K562 (cell line): ENCODE measurements around the gene NSMF. TPM values are rescaled to one million over a fixed set of nuclear protein-coding genes. Genes with fewer than 3 reads are reported as not detected.

Source experiments
- BRD4 ChIP-seq: fragments of 200-600 bp; sonication (generic); IDR thresholded peaks from 2 replicates; pipeline ENCODE4 v1.6.1; 2017; ENCODE audit warnings: inconsistent platforms
- CCNT2 ChIP-seq: IDR thresholded peaks from 2 replicates; pipeline ENCODE4 v1.6.1; 2011; ENCODE audit warnings: borderline replicate concordance, low read depth, mild to moderate bottlenecking, moderate library complexity, mixed read lengths, low read length; ENCODE audit not compliant: insufficient read length; ENCODE audit errors: extremely low read depth
- E2F6 ChIP-seq, 2 experiments: IDR thresholded peaks; 2 replicates each; pipeline ENCODE4 v1.6.1; 2011; ENCODE audit warnings: borderline replicate concordance in 1 of 2, control low read depth in 1 of 2, low read depth in 1 of 2, low read length in 1 of 2, mild to moderate bottlenecking in 1 of 2, mixed read lengths in 1 of 2, moderate library complexity in 1 of 2; ENCODE audit not compliant: insufficient read depth in 1 of 2, insufficient read length in 1 of 2, poor library complexity in 1 of 2, severe bottlenecking in 1 of 2; ENCODE audit errors: extremely low read depth in 1 of 2
- ELK1 ChIP-seq: sonication (generic); formaldehyde crosslinking; IDR thresholded peaks from 2 replicates; pipeline ENCODE4 v1.8.1; 2022; ENCODE audit warnings: missing genetic modification reagents
- ETS1 ChIP-seq: conservative IDR thresholded peaks from 2 replicates; pipeline ENCODE4 v1.6.1; 2011; ENCODE audit warnings: low read depth, mild to moderate bottlenecking, low read length; ENCODE audit not compliant: control insufficient read depth
- HES1 ChIP-seq: fragments of 450-650 bp; IDR thresholded peaks from 2 replicates; pipeline ENCODE4 v1.6.1; 2016; ENCODE audit warnings: low read depth, mild to moderate bottlenecking, moderate library complexity
- HNRNPUL1 ChIP-seq: fragments of 200-400 bp; formaldehyde crosslinking; IDR thresholded peaks from 2 replicates; pipeline ENCODE4 v1.6.1; 2017; ENCODE audit warnings: low read length
- IRF2 ChIP-seq: sonication (generic); formaldehyde crosslinking; IDR thresholded peaks from 2 replicates; pipeline ENCODE4 v1.8.1; 2022; ENCODE audit warnings: mild to moderate bottlenecking, missing genetic modification reagents
- NCOA2 ChIP-seq, 2 experiments: fragments of 450-650 bp; IDR thresholded peaks; 2 replicates each; pipeline ENCODE4 v1.6.1; 2018; ENCODE audit warnings: mild to moderate bottlenecking in 2 of 2, moderate library complexity in 1 of 2; ENCODE audit not compliant: partially characterized antibody in 2 of 2
- RBBP5 ChIP-seq: fragments of 200-600 bp; sonication (generic); IDR thresholded peaks from 2 replicates; pipeline ENCODE4 v1.6.1; 2012; ENCODE audit warnings: borderline replicate concordance, mild to moderate bottlenecking, low read length, control low read depth, inconsistent platforms; ENCODE audit not compliant: insufficient read depth, poor library complexity, severe bottlenecking
- RBM17 ChIP-seq: fragments of 200-400 bp; formaldehyde crosslinking; IDR thresholded peaks from 2 replicates; pipeline ENCODE4 v1.6.1; 2017; ENCODE audit warnings: low read depth, mild to moderate bottlenecking, low read length, borderline replicate concordance
- SAFB2 ChIP-seq: fragments of 200-400 bp; formaldehyde crosslinking; IDR thresholded peaks from 2 replicates; pipeline ENCODE4 v1.6.1; 2018; ENCODE audit warnings: borderline replicate concordance, low read length, low read depth, moderate library complexity; ENCODE audit not compliant: severe bottlenecking
- ZNF354B ChIP-seq: fragments of 250-450 bp; sonication (Bioruptor Pico); IDR thresholded peaks from 2 replicates; pipeline ENCODE4 v1.4.0; 2020
- ZNF398 ChIP-seq: fragments of 250-450 bp; sonication (Bioruptor Pico); IDR thresholded peaks from 2 replicates; pipeline ENCODE4 v1.8.0; 2021; ENCODE audit warnings: moderate library complexity, mild to moderate bottlenecking, inconsistent platforms
- ZNF41 ChIP-seq: fragments of 250-450 bp; sonication (Bioruptor Pico); conservative IDR thresholded peaks from 2 replicates; pipeline ENCODE4 v1.4.0; 2020; ENCODE audit warnings: mild to moderate bottlenecking
- ZNF431 ChIP-seq: sonication (generic); formaldehyde crosslinking; IDR thresholded peaks from 2 replicates; pipeline ENCODE4 v1.8.0; 2022; ENCODE audit warnings: mild to moderate bottlenecking, missing genetic modification reagents
- ZNF589 ChIP-seq: fragments of 200-800 bp; sonication (Bioruptor generic); IDR thresholded peaks from 2 replicates; pipeline ENCODE4 v1.6.1; 2016; ENCODE audit warnings: low read depth, missing genetic modification characterization, missing compliant biosample characterization
- ZNF740 ChIP-seq, 3 experiments: fragments of 200-800 bp in 1 of 3; sonication (Bioruptor generic) in 1 of 3; sonication (generic) in 1 of 3; formaldehyde crosslinking in 1 of 3; IDR thresholded peaks; 2 replicates each; pipeline versions ENCODE4 v1.6.1 to v1.8.0; 2016 to 2022; ENCODE audit warnings: mild to moderate bottlenecking in 2 of 3, missing compliant biosample characterization in 2 of 3, missing genetic modification characterization in 2 of 3, missing genetic modification reagents in 1 of 3
- polyA plus RNA-seq, 8 experiments: library from polyadenylated mRNA; depleted of rRNA in 4 of 8; stranded (reverse) in 5 of 8; unstranded in 3 of 8; fragments of >200 nt; fragmentation: Nextera tagmentation in 2 of 8; fragmentation: Illumina TruSeq in 1 of 8; extraction: Ambion mirVana in 2 of 8; extraction: Trizol in 1 of 8; gene quantifications; 2 replicates each; pipeline versions ENCODE4 v1.2.1 to v1.2.3, GENCODE V29; 2011 to 2014; ENCODE audit warnings: inconsistent platforms in 1 of 8, missing spikeins in 1 of 8
- total RNA-seq, 7 experiments: library from RNA; depleted of rRNA in 6 of 7; stranded (reverse); fragments of >200 nt in 6 of 7; fragmentation: Illumina TruSeq in 2 of 7; extraction: Trizol in 2 of 7; gene quantifications; 2 replicates each; pipeline versions ENCODE4 v1.2.1 to v1.2.3, GENCODE V29; 2011 to 2021; ENCODE audit warnings: low replicate concordance in 1 of 7

Gene NSMF
- total and polyA plus RNA-seq, 9 of the 15 experiments (the other 6 are each of a cell fraction or from before 2014, with no cell fraction given), result 0.20 to 82.7 (median 29.3) TPM

GRCh38 chr9:137411645-137412380 is 47.3 kb downstream of the NSMF start (continued):
- 0 out of 2 replicates have a peak, but pooled peaks have one; percentile 25 for TF ChIP-seq ZNF740 (CRISPR knock-in tag; IDR thresholded peaks at IDR 0.05)
- TF ChIP-seq ZNF740 (tag; IDR thresholded peaks at IDR 0.05), result no peak; a peak in 1 of 4 replicates
- no peak for TF ChIP-seq BRD4
- TF ChIP-seq ZNF398 (CRISPR knock-in tag), result no peak
- TF ChIP-seq ELK1 (CRISPR knock-in tag), result no peak
- TF ChIP-seq HES1, result no peak
- TF ChIP-seq NCOA2 (IDR thresholded peaks at IDR 0.05; ENCODE audit: partially characterized antibody in 2 of 2), result no peak
- no peak for TF ChIP-seq IRF2 (CRISPR knock-in tag)
- TF ChIP-seq SAFB2, result no peak
- no peak for TF ChIP-seq ZNF41
- TF ChIP-seq ETS1, result peak; percentile 34; the same call in 1 of the 2 replicates
- TF ChIP-seq RBBP5, result peak; percentile 68
- no peak for TF ChIP-seq CCNT2
- TF ChIP-seq RBM17, result no peak
- no peak for TF ChIP-seq ZNF354B (CRISPR knock-in tag)
- TF ChIP-seq E2F6 (IDR thresholded peaks at IDR 0.05; ENCODE audit: borderline replicate concordance in 1 of 2, extremely low read depth in 1 of 2, insufficient read depth in 1 of 2, insufficient read length in 1 of 2, low read depth in 1 of 2, low read length in 1 of 2, poor library complexity in 1 of 2, severe bottlenecking in 1 of 2), result peak in 1 of 2 experiments; percentile 52
- TF ChIP-seq HNRNPUL1, result no peak
- TF ChIP-seq ZNF589, result 0 out of 2 replicates have a peak, but pooled peaks have one; percentile 32
- no peak for TF ChIP-seq ZNF431 (CRISPR knock-in tag)
